Tibial nerve (tissue), 4 donors: ENCODE data around the gene SYNGR3. TPM values are rescaled to one million over a fixed set of nuclear protein-coding genes. Genes with fewer than 3 reads are reported as not detected.
A peak's percentile ranks its signal among the peaks of the same experiment; 100 is the strongest.

Source experiments
- DNase-seq, 2 donors: peaks; one replicate each; pipeline ENCODE4 v3.0.0-alpha.2; 2019; ENCODE audit warnings: low spot score in 2 of 2
- H3K27ac ChIP-seq, 4 donors: fragments of 200-600 bp; sonication (generic) in 3 of 4; one replicate each; pipeline ENCODE4 v1.5.1; 2017 to 2019; ENCODE audit warnings: mild to moderate bottlenecking in 1 of 4
- H3K27me3 ChIP-seq, 2 donors: fragments of 200-600 bp; sonication (generic) in 1 of 2; one replicate each; pipeline versions ENCODE4 v1.5.1 to v1.6.0; 2017 to 2019
- H3K36me3 ChIP-seq, 3 donors: fragments of 200-600 bp; sonication (generic); one replicate each; pipeline ENCODE4 v1.5.1; 2018 to 2019
- H3K4me1 ChIP-seq, 4 donors: fragments of 200-600 bp; sonication (generic) in 3 of 4; one replicate each; pipeline ENCODE4 v1.5.1; 2017 to 2019
- H3K4me3 ChIP-seq, 4 donors: fragments of 200-600 bp; sonication (generic) in 3 of 4; one replicate each; pipeline ENCODE4 v1.5.1; 2017 to 2019; ENCODE audit warnings: mild to moderate bottlenecking in 1 of 4, moderate library complexity in 1 of 4
- H3K9me3 ChIP-seq, 4 donors: fragments of 200-600 bp; sonication (generic) in 3 of 4; one replicate each; pipeline ENCODE4 v1.5.1; 2017 to 2019
- CTCF ChIP-seq, 5 experiments: fragments of 200-600 bp in 3 of 5; fragments of 450-650 bp in 2 of 5; sonication (generic) in 3 of 5; IDR thresholded peaks; one replicate each; pipeline ENCODE4 v1.5.1; 2016 to 2019; ENCODE audit warnings: antibody characterized with exemption in 5 of 5, mild to moderate bottlenecking in 3 of 5, moderate library complexity in 2 of 5
- EP300 ChIP-seq, 2 donors: sonication (generic); formaldehyde crosslinking; IDR thresholded peaks; one replicate each; pipeline ENCODE4 v1.6.1; 2017; ENCODE audit warnings: antibody characterized with exemption in 2 of 2, mild to moderate bottlenecking in 1 of 2
- POLR2A ChIP-seq, 2 donors: fragments of 450-650 bp; IDR thresholded peaks; one replicate each; pipeline ENCODE4 v1.6.1; 2017; ENCODE audit warnings: antibody characterized with exemption in 2 of 2, mild to moderate bottlenecking in 2 of 2, moderate library complexity in 2 of 2
- WGBS, 2 donors: methylation state at CpG; one replicate each; pipeline ENCODE4 v1.1.5; 2018; 5-methylcytosine and 5-hydroxymethylcytosine counted together
- total RNA-seq, 4 donors: library from RNA; depleted of rRNA; stranded (reverse); fragments of >200 nt; gene quantifications; one replicate each; pipeline ENCODE4 v1.1.0, GENCODE V29; 2016

Gene SYNGR3
- total RNA-seq, 4 donors from 2014 or later = 3.9 TPM; not detected in 3

- Histone ChIP-seq H3K27me3 (no peaks in the 10 kb centered on the region), H3K36me3 (peaks cover 0 to 20% (median 0%) of the 10 kb centered on the region in 3 donors), H3K4me3 (no peak overlapping the region), H3K27ac (peak overlapping the region; percentile 67 to 99 (median 88)), H3K4me1 (peaks cover 0 to 95% (median 67%) of the 10 kb centered on the region in 4 donors), H3K9me3 (no peaks in the 10 kb centered on the region)
- no peak for TF ChIP-seq CTCF (IDR thresholded peaks at IDR 0.05)
- TF ChIP-seq EP300 (IDR thresholded peaks at IDR 0.05) = no peak
- TF ChIP-seq POLR2A (IDR thresholded peaks at IDR 0.05) = no peak
- DNase-seq = peak; percentile 70 to 72
- WGBS, 2 donors = 35 to 41% methylated on average over 23 to 28 of the region's 29 CpGs
These were observed 49.7 kb downstream of the SYNGR3 start for GRCh38 chr16:2039274-2040031.

GRCh38 chr16:2040041-2040786, 50.4 kb downstream of the SYNGR3 start:
- H3K4me1 ChIP-seq = peaks cover 0 to 90% (median 59%) of the 10 kb centered on the region in 4 donors
- no peak for DNase-seq
- H3K9me3 ChIP-seq = no peaks in the 10 kb centered on the region
- H3K27ac ChIP-seq = peak overlapping the region; percentile 67 to 99 (median 88)
- H3K27me3 ChIP-seq = no peaks in the 10 kb centered on the region
- no peak for TF ChIP-seq EP300 (IDR thresholded peaks at IDR 0.05)
- no peak for TF ChIP-seq CTCF (IDR thresholded peaks at IDR 0.05)
- no peak for TF ChIP-seq POLR2A (IDR thresholded peaks at IDR 0.05)
- H3K36me3 ChIP-seq = peaks cover 0 to 27% (median 0%) of the 10 kb centered on the region in 3 donors
- 67 to 78% methylated on average over 11 to 21 of the region's 24 CpGs for WGBS, 2 donors
- H3K4me3 ChIP-seq = no peak overlapping the region

- no peaks in the 10 kb centered on the region for H3K27me3 ChIP-seq
- H3K4me3 ChIP-seq = no peak overlapping the region
- DNase-seq = no peak
- peak overlapping the region in 3 of 4 donors; percentile 86 to 99 (median 91) for H3K27ac ChIP-seq
- peaks cover 0 to 87% (median 54%) of the 10 kb centered on the region in 4 donors for H3K4me1 ChIP-seq
- no peaks in the 10 kb centered on the region for H3K9me3 ChIP-seq
- WGBS, 2 donors = 76 to 81% methylated on average over 12 to 13 of the region's 20 CpGs
- TF ChIP-seq POLR2A (IDR thresholded peaks at IDR 0.05) (no peak), EP300 (IDR thresholded peaks at IDR 0.05) (no peak)
- peaks cover 0 to 29% (median 0%) of the 10 kb centered on the region in 3 donors for H3K36me3 ChIP-seq
These were observed 51.2 kb downstream of the SYNGR3 start for GRCh38 chr16:2040787-2041522.

- WGBS, 2 donors = 53 to 71% methylated on average over 6 to 9 of the region's 22 CpGs
- peak overlapping the region in 2 of 4 donors; percentile 55 to 58 for H3K27ac ChIP-seq
- no peak overlapping the region for H3K4me3 ChIP-seq
- no peak for TF ChIP-seq POLR2A (IDR thresholded peaks at IDR 0.05)
- TF ChIP-seq EP300 (IDR thresholded peaks at IDR 0.05) = no peak
- no peak for TF ChIP-seq CTCF (IDR thresholded peaks at IDR 0.05)
- no peaks in the 10 kb centered on the region for H3K27me3 ChIP-seq
- H3K4me1 ChIP-seq = peaks cover 0 to 87% (median 52%) of the 10 kb centered on the region in 4 donors
- peaks cover 0 to 29% (median 0%) of the 10 kb centered on the region in 3 donors for H3K36me3 ChIP-seq
- H3K9me3 ChIP-seq = no peaks in the 10 kb centered on the region
- no peak for DNase-seq
These were observed 52.6 kb downstream of the SYNGR3 start for GRCh38 chr16:2042171-2042985.
